ENCODE data around the gene SPARCL1. TPM values are rescaled to one million over a fixed set of nuclear protein-coding genes. Genes with fewer than 3 reads are reported as not detected.
"Not testable (repeated sequence)": the region's sequence is repeated elsewhere in the genome, so short reads cannot be mapped to it uniquely, and the experiment has no call there.

SPARCL1 gene, protein sequence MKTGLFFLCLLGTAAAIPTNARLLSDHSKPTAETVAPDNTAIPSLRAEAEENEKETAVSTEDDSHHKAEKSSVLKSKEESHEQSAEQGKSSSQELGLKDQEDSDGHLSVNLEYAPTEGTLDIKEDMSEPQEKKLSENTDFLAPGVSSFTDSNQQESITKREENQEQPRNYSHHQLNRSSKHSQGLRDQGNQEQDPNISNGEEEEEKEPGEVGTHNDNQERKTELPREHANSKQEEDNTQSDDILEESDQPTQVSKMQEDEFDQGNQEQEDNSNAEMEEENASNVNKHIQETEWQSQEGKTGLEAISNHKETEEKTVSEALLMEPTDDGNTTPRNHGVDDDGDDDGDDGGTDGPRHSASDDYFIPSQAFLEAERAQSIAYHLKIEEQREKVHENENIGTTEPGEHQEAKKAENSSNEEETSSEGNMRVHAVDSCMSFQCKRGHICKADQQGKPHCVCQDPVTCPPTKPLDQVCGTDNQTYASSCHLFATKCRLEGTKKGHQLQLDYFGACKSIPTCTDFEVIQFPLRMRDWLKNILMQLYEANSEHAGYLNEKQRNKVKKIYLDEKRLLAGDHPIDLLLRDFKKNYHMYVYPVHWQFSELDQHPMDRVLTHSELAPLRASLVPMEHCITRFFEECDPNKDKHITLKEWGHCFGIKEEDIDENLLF
- total RNA-seq: 0.41 TPM in 1 of 2 replicates, not detected in the other

DNA sequence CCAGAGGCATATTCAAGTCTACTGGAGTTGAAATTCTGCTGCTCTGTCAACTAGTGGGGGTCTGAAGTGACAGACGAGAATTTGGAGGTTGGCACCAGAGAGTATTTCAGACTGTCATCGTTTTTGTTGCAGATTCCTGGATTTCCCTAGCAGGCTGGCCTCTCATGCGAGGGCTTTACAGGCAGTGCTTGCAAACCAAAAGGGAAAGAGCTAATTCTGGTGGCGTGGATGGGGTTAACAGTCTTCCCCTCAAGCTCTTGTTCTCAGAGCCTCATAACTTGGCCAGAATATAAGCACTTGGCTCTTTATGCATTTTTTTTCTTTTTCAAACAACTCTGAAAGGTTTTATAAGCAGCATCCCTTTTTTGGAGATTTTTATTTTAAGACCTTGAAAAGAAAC is at the start of gene SPARCL1:
TSS of gene SPARCL1 (minus strand) at position 190 of the 400 bp plus-strand sequence. CDS start 29,802 bp downstream, outside the sequence.
- DNase-seq (ENCODE audit: extremely low read depth, low read depth, low spot score): no peak

DNA sequence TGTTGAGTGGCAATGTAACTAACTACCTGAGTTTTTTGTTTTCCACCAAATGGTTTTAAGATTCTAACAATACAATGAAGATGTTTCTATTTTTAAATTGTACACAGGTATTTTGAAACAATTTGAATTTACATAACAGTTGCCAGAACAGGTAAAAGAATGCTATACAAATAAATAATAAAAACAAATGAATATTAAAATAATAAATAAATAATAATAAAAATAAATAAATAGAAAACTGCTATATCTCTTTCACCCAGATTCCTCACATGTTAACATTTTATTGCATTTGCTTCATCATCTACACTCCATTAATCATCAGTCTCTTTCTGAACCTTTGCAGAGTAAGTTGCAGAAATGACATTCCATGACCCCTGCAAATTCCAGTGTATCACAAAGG is 46.8 kb upstream of the SPARCL1 start:
- DNase-seq (ENCODE audit: extremely low read depth, low read depth, low spot score): no peak

DNA sequence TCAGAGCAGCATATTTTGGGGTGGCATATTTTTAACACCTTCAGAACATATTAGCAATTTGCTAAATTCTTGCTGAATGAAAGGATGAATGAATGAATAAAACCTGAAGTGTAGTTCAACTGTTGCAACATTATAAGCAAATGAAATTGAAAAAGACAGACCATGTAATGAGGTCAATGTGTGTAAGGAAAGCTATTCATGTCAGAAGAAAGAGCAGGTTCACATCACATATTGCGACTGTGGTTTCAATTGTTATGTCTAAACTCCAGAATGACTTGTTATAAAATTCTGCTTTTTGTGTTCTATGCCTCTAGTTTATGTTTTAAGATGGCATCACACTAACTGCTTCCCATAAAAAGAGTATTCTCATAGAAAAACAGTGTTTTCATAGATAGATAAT is 46.2 kb upstream of the SPARCL1 start:
- no peak for DNase-seq (ENCODE audit: extremely low read depth, low read depth, low spot score)

DNA sequence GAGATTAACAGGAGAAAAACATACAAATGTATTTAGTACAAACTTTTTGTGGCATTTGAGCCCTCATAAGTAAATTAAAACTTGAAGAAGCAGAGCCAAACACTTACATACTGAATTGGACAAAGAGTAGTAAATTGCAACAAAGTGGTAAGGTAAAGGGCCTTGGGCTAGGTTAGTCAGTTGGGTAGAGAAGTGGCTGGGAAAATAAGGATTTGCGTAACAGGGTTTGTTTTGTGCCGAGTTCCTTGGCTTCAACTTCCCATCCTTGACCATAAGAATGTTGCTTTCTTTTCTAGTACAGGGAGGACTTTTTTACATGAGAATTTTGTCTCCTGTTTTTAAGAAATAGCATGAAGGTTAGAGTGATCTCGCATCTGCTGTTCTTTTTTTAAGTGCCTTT is 45.8 kb upstream of the SPARCL1 start:
- no peak for DNase-seq (ENCODE audit: extremely low read depth, low read depth, low spot score)

DNA sequence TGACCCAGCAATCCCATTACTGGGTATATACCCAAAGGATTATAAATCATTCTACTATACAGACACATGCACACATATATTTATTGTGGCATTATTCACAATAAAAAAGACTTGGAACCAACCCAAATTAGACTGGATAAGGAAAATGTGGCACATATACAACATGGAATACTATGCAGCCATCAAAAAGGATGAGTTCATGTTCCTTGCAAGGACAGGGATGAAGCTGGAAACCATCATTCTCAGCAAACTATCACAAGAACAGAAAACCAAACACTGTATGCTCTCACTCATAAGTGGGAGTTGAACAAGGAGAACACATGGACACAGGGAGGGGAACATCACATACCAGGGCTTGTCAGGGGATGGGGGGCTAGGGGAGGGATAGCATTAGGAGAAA is 45.2 kb upstream of the SPARCL1 start:
- not testable (repeated sequence) for DNase-seq (ENCODE audit: extremely low read depth, low read depth, low spot score)

DNA sequence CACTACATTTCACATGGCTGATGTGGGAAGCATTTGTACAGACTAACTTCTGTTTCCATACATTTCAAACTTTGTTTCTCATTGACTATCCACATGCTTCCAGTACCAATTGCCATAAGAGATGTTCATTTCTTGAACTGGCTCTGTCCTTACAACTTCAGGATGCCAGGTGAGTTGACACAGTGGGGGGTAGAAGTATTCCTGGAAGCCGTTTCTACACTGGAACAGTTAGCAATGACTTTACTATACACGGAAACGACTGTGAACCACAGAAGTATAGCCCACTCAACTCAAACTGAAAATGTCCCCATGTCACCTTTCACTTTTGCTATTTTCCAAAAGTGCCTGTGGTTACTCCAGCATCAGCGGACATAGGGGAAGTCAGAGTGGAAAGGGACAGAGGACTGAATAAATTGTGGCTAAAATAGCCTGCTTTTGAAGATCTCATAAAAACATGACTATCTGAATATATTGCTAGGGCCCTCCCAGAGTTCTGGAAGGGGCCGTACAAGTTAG is 41.2 kb upstream of the SPARCL1 start:
- DNase-seq (ENCODE audit: extremely low read depth, low read depth, low spot score): no peak

DNA sequence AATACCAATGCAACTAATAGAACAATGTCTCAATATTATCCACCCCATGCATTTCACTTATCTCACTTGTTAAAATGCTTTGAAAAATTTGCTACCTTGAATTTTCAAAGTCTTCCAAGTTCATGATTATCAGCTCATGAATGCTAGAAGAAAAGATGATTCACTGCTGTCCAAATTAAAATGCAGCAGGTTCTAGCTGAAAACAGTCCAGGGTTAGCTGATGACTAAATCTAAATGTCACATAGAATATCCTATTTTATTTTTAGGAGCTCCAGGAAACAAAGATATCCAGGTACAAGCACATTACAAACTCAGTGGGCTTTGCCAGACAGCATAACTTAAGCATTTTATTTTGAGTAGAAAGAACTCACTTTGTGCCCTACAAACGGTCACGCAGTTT is 38.0 kb upstream of the SPARCL1 start:
- no peak for DNase-seq (ENCODE audit: extremely low read depth, low read depth, low spot score)

DNA sequence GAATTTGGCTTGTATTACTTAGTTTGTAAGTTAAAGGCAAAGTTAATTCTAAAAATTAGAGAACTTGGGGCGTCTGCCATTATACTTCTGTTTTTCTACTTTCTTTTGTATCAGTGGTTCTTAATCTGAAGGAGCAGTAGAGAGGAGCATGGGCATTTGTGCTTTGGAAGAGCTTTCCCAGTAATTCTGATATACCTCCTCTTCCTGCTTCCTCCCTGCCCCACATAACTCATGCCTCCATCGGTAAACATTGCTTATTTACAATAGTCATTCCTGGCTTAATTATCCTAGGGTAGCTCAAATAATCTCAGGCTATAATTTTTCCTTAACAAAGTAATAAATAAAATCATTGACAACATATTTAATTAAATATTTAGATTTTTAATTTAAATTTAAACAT is 37.1 kb upstream of the SPARCL1 start:
- DNase-seq (ENCODE audit: extremely low read depth, low read depth, low spot score): no peak

DNA sequence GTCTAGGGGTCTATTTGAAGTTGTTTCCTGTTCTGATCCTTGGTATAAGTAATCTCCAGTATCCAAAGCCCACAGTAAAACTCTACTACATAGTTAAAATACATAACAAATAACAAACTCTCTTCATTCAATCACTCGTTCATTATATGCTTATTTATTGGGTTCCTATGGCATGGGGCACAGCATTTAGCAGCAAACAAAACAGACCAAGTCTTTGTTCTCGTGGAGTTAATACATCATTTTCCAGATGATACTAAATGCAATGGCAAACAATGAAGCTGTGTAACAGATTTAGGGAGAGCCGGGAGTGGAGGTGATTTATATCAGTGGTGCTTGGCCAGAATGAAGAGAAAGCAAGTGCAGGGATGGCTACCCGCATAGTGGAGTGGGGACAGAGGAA is 36.6 kb upstream of the SPARCL1 start:
- DNase-seq (ENCODE audit: extremely low read depth, low read depth, low spot score): no peak

DNA sequence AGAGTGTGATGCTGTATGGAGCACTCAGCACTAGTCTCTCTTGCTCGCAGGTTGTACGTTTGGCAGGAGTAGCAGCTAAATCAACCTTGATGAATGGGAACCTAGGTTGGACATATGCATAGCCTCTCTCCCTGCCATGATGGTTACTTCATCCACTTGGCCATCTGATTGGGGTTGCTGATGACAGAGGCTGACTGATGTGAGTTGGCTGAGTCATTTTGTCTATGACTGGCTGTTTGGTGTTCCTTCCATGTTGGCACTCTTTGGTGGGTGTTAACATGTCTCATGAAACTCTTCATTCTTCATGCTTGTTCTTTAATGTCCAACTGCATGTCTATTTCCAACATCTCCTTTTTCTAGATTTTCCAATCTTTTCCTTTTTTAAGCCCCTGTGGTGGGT is 31.6 kb upstream of the SPARCL1 start:
- no peak for DNase-seq (ENCODE audit: extremely low read depth, low read depth, low spot score)

DNA sequence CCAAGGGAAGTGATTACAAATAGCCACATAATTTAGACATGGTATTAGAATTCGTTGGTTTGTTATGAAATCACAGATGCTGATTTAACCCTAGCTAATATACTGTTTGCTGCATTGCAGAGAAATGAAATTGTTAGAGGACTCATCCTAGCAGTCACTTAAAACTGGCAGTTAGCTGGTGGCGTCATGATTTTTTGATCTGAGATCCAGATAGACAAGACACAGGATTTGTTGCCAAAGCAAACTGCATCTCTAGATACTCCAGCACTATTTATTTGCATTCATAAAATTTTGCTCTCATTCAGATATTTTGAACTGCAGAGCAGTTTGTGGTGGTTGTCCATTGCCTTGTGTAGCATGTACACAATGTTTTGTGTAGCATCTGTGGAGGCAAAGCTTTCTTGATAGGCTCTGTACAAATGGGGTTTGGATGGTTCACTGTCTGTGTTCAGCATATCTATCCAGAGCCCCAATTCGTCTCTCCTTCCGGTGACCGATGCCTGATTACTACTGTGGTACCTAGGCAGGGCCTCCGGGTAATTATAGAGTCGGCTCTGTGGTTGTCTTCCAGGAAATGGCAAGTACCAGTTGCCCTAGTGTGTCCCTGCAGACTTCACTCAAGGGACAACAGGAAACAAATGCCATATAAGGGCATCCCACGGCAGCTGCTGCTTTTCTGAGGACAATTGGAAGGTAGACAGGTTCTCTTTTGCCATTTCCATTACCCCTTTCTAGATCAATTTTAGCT is 30.1 kb upstream of the SPARCL1 start:
- DNase-seq (ENCODE audit: extremely low read depth, low read depth, low spot score): no peak

DNA sequence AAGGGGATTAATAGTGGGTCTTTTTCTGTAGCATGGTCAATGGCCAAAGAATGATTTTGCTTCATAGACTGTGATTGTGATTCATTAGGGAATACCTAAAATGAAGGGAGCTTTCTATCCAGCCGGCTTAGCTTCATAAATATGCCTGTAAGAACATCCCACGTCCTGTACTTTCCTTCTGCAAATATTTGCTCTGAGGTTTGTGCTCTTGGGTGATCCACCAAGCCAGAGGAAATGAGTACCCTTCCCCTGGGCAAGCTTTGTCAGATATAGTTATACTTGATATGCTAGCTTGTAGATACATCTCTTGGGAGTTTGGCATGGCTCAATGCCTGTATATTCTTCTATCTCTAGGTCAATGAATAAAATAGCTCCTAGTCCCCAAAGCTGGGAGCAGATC is 28.2 kb upstream of the SPARCL1 start:
- DNase-seq (ENCODE audit: extremely low read depth, low read depth, low spot score): no peak

DNA sequence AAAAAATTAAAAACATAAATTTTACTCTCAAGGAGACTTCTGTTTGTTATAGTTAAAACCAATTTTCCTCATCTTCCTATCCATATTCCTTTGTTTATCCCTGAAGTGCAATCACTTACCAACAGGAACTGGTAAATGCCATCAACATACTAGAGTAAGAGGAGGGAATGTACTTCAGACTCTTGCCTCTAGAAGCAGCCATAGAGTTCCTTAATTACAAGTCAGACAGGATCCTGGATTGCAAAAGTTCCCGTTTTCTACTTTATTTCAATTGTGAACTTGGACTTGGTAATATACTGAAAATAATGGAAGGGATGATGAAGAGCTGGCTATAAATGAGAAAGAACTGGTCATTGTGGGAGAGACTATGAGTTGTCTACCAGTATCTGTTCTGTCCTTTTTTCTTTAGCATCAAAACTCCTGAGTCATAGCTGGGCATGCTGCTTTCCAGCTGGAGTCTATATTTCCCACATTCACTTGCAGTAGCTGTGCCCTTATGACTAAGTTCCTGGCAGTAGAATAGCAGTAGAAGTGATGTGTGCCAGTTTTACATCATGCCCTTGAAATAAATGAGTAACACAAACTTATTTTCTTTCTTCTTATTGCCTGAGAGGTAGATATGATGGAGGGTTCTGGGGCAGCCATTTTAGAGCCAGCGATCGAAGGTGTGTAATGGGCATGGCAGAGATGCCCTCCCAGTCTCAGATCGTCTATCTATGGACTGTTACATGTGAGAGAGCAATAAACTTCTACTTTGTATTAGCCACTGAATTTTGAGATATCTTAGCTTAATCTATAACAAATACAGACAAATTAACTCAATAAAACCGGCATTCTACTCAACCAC is 26.8 kb upstream of the SPARCL1 start:
- DNase-seq (ENCODE audit: extremely low read depth, low read depth, low spot score): no peak

DNA sequence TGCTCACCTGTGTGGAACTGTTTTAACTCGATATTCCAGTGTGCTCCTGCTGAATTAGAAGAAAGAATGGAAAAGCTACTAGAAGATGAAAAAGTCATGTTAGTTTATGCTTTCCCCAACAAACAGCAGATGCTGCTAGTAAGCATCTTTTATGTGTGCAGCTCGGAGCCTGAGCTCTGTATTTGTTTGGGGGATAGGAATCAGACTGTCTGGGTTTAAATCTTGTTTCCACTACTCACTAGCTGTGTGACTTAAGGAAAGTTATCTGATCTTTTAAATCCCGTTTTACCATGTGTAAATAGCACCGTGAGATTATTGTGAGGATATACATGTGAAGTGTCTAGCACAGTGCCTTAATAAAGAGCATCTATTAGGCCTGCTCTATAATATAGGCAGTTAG is 24.0 kb upstream of the SPARCL1 start:
- no peak for DNase-seq (ENCODE audit: extremely low read depth, low read depth, low spot score)

DNA sequence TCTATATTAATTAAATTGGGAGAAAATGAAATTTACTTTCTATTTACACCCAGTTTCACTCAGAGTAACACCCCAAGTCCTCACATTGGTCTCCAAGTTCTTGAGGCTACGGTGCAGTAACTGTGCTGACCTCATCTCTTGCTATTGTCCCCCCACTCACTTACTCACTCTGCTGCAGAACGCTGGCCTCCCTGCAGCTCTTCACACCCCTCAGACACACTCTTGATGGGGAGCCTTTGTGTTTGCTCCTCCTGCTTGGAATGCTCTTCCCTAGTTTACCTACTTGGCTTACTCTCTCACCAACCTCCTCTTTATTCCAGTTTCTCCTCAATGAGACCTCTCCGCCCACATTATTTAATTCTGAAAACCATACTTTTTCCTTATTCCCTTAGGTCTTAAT is 22.2 kb upstream of the SPARCL1 start:
- DNase-seq (ENCODE audit: extremely low read depth, low read depth, low spot score): no peak

DNA sequence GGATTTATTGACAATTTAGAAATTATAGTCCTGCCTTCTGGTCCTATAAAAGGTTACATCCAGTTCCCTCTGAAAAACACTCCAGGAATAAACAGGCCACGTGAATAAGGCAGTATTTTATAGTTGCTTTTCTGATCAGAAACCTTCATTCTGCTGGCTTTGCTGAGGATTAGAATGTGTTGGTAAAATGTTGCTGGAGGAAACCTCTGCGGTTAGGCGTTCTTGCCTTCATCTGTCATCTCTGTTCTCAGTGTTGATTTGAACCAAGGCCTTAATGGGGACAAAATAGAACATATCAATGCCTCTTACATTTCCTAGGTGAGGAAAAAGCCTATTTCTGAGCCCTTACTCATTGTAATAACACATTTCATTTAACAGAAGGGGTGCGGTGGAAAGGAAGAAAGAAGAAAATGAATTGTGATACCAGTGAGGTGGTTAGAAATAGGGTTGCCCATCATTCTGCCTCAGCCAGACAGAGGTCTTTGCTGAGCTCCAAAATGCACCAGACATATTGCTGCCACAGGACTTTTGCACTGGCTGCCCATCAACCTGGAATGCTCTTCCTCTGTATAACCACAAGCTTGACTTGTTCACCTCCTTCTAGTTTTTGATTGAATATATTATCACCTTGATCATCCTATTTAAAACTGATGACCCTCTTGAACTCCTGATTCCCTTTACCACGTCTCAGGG is 18.0 kb upstream of the SPARCL1 start:
- DNase-seq (ENCODE audit: extremely low read depth, low read depth, low spot score): no peak

DNA sequence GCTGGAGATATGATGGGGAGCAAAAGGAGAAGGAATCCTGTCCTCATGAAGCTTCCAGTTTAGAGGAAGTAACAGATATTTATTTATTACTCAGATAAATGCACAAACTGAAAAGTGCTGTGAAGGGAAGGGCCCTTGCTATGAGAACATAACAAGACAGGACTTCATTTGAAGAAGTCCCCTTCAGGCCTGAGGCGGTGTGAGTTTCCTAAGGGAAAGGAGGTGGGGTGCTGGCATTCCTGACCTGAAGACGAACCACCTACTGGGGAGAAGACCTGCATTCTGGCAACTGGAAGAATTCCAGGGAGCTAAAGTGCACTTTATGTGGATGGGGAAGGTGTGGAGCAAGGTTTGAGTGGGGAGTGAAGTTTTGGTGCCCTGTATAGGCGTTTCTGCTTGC is 15.9 kb upstream of the SPARCL1 start:
- no peak for DNase-seq (ENCODE audit: extremely low read depth, low read depth, low spot score)

DNA sequence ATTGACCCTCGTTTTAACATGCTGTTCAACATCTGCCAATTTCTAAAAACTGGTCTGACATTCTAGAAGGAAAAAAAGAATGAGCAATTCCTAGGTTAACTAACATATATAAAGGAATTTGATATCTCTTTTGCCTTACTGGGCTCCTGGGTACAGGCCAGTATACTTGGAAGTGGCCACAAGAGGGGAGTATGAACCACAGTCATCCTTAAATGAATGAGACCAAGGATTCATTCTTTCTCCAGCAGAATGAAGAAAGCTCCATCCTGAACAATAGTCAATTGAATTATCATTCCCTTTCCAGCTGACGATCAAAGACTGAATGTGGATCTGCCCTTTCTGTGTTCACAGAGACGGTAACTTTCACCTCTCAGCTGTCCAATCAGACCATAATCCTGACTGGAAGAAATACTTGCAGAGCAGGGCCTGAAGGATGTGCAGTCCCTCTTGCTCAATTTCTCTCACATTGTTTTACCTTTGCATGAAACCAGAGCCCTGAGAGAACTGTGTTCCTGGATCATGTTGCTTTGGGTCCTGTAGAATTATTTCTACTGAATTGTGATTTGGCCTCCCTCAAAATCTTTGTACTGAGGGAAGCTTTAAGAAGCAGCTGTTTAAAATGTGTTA is 14.8 kb upstream of the SPARCL1 start:
- no peak for DNase-seq (ENCODE audit: extremely low read depth, low read depth, low spot score)

DNA sequence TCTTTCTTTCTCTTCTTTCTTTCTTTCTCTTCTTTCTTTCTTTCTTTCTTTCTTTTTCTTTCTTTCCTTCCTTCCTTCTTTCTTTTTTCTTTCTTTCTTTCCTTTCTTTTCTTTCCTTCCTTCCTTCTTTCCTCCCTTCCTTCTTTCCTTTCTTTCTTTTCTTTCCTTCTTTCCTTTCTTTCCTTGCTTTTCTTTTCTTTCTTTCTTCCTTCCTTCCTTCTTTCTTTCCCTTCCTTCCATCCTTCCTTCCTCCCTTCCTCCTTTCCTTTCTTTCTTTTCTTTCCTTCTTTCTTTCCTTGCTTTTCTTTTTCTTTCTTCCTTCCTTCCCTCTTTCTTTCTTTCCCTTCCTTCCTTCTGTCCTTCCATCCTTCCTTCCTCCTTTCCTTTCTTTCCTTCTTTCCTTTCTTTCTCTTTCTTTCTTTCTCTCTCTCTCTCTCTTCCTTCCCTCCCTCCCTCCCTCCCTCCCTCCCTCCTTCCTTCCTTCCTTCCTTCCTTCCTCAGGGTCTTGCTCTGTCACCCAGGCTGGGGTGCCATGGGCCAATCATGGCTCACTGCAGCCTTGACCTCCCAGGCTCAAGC is 13.6 kb upstream of the SPARCL1 start:
- no peak for DNase-seq (ENCODE audit: extremely low read depth, low read depth, low spot score)
